HepG2 (cell line): ENCODE measurements around the gene ELAVL2. TPM values are rescaled to one million over a fixed set of nuclear protein-coding genes. Genes with fewer than 3 reads are reported as not detected.

ENCODE experiments used
- ATAC-seq: fragments of 200-7000 bp; cut with Tn5 transposase; 3 replicates; pipeline ENCODE4 v1.9.1; 2020; ENCODE audit warnings: mild to moderate bottlenecking, moderate library complexity
- BruUV-seq: library from RNA; stranded (reverse); fragments of 400-500 nt; replicated peaks from 2 replicates; lab custom pipeline; 2021; lab: Mats Ljungman, UMichigan
- CTCF ChIA-PET: fragments of 300-600 bp; formaldehyde crosslinking; extraction: SDS; loops from one replicate; lab custom pipeline; 2021; ENCODE audit warnings: low total read pairs, inconsistent platforms, low intra/inter-chr PET ratio; lab: Yijun Ruan, JAX
- POLR2A ChIA-PET: fragments of 350-600 bp; sonication (Branson Sonifier 250); formaldehyde crosslinking; loops from one replicate; lab custom pipeline; 2020; ENCODE audit warnings: antibody characterized with exemption, inconsistent platforms; lab: Yijun Ruan, JAX
- DNase-seq: peaks from one replicate; pipeline ENCODE4 v3.0.0-alpha.2; 2015; ENCODE audit warnings: low spot score
- FAIRE-seq: peaks from 3 replicates; lab custom pipeline; 2011; peaks lifted over from hg19 to GRCh38; lab: Jason Lieb, UNC
- H2AFZ ChIP-seq: one replicate; pipeline ENCODE4 v1.6.1; 2011; ENCODE audit warnings: low read length, inconsistent platforms
- H3K27ac ChIP-seq: fragments of 300-600 bp; 3 replicates; pipeline ENCODE4 v1.8.0; 2011; ENCODE audit warnings: mixed run types, mild to moderate bottlenecking, mixed read lengths, low read length, inconsistent platforms; ENCODE audit not compliant: insufficient read depth; ENCODE audit errors: extremely low read length
- H3K27me3 ChIP-seq, 2 experiments: fragments of 200-600 bp in 1 of 2; 2 replicates in 1 of 2; 3 replicates in 1 of 2; pipeline versions ENCODE4 v1.6.0 to v1.8.0; 2011; ENCODE audit warnings: low read length in 2 of 2, mild to moderate bottlenecking in 2 of 2, moderate library complexity in 2 of 2, inconsistent platforms in 1 of 2; ENCODE audit not compliant: insufficient read depth in 2 of 2, control insufficient read depth in 1 of 2
- H3K36me3 ChIP-seq, 2 experiments: fragments of 200-600 bp in 1 of 2; replicated peaks in 1 of 2; 2 replicates in 1 of 2; 3 replicates in 1 of 2; pipeline versions ENCODE4 v1.5.1 to v1.8.0; 2011; ENCODE audit warnings: low read length in 2 of 2, inconsistent platforms in 1 of 2; ENCODE audit not compliant: insufficient read depth in 2 of 2, control insufficient read depth in 1 of 2
- H3K4me1 ChIP-seq: 2 replicates; pipeline ENCODE4 v1.5.1; 2012; ENCODE audit warnings: low read length, inconsistent platforms; ENCODE audit not compliant: insufficient read depth
- H3K4me2 ChIP-seq: 2 replicates; pipeline ENCODE4 v1.6.0; 2011; ENCODE audit warnings: low read depth, low read length, inconsistent platforms
- H3K4me3 ChIP-seq, 3 experiments: fragments of 200-600 bp in 1 of 3; sonication (generic), shearing (Covaris generic) in 1 of 3; replicated peaks in 1 of 3; 2 replicates each; pipeline ENCODE4 v1.5.1; 2011 to 2016; ENCODE audit warnings: low read length in 3 of 3, inconsistent platforms in 2 of 3, low read depth in 2 of 3, mild to moderate bottlenecking in 2 of 3, control low read depth in 1 of 3, mixed read lengths in 1 of 3; ENCODE audit not compliant: insufficient read depth in 1 of 3
- H3K79me2 ChIP-seq: one replicate; pipeline ENCODE4 v1.6.1; 2011; ENCODE audit warnings: low read length, inconsistent platforms; ENCODE audit not compliant: insufficient read depth
- H3K9ac ChIP-seq: 2 replicates; pipeline ENCODE4 v1.6.0; 2011; ENCODE audit warnings: mild to moderate bottlenecking, low read depth, low read length, inconsistent platforms; ENCODE audit not compliant: insufficient read depth
- H3K9me3 ChIP-seq: 2 replicates; pipeline ENCODE4 v1.5.1; 2012; ENCODE audit warnings: mild to moderate bottlenecking, low read length
- H4K20me1 ChIP-seq: 2 replicates; pipeline ENCODE4 v1.6.0; 2011; ENCODE audit warnings: inconsistent platforms, mild to moderate bottlenecking, low read length, moderate library complexity; ENCODE audit not compliant: insufficient read depth
- ELF3 ChIP-seq: IDR thresholded peaks from 2 replicates; pipeline ENCODE4 v1.6.1; 2016; ENCODE audit warnings: missing genetic modification reagents, missing compliant biosample characterization
- KLF16 ChIP-seq, 2 experiments: sonication (generic) in 1 of 2; formaldehyde crosslinking in 1 of 2; IDR thresholded peaks; 2 replicates each; pipeline versions ENCODE4 v1.6.1 to v1.8.0; 2016 to 2023; ENCODE audit warnings: missing genetic modification reagents in 2 of 2, missing compliant biosample characterization in 1 of 2
- NFIB ChIP-seq: sonication (generic); formaldehyde crosslinking; IDR thresholded peaks from 2 replicates; pipeline ENCODE4 v1.9.0; 2021; ENCODE audit warnings: missing genetic modification reagents, mild to moderate bottlenecking, borderline replicate concordance
- SP5 ChIP-seq: IDR thresholded peaks from 2 replicates; pipeline ENCODE4 v1.6.1; 2016; ENCODE audit warnings: low read depth, borderline replicate concordance
- ZBTB21 ChIP-seq: sonication (generic); formaldehyde crosslinking; IDR thresholded peaks from 2 replicates; pipeline ENCODE4 v1.4.0; 2020; ENCODE audit warnings: missing genetic modification reagents
- ZNF660 ChIP-seq: sonication (generic); formaldehyde crosslinking; IDR thresholded peaks from 2 replicates; pipeline ENCODE4 v1.5.1; 2020; ENCODE audit warnings: mild to moderate bottlenecking, low read depth, missing genetic modification reagents, borderline replicate concordance
- ZNF792 ChIP-seq: IDR thresholded peaks from 2 replicates; pipeline ENCODE4 v1.6.1; 2016
- ZSCAN12 ChIP-seq: sonication (generic); formaldehyde crosslinking; IDR thresholded peaks from 2 replicates; pipeline ENCODE4 v1.9.0; 2021; ENCODE audit warnings: mild to moderate bottlenecking, missing genetic modification reagents
- WGBS: methylation state at CpG from one replicate; pipeline ENCODE4 v1.1.6; 2017; ENCODE audit warnings: low lambda C conversion rate; 5-methylcytosine and 5-hydroxymethylcytosine counted together
- in situ Hi-C: cut with HindIII; loops from 2 replicates; pipeline ENCODE4 v1.10.0; 2017; ENCODE audit warnings: low pct_unique_long_range_greater_than_20kb; ENCODE audit not compliant: extremely low pct_ligation_motif_present
- intact Hi-C: fragments of 100-400 bp; cut with micrococcal nuclease; formaldehyde crosslinking; loops from one replicate; pipeline ENCODE4 v1.10.0; 2022; ENCODE audit not compliant: unreplicated experiment
- polyA plus RNA-seq, 8 experiments: library from polyadenylated mRNA; depleted of rRNA in 3 of 8; stranded (reverse) in 7 of 8; unstranded in 1 of 8; fragments of >200 nt; fragmentation: Illumina TruSeq in 4 of 8; extraction: Trizol in 4 of 8; gene quantifications; 2 replicates each; pipeline versions ENCODE4 v1.2.1 to v1.2.3, GENCODE V29; 2011 to 2016; ENCODE audit warnings: low read depth in 4 of 8, missing spikeins in 1 of 8, mixed read lengths in 1 of 8; ENCODE audit not compliant: insufficient read depth in 1 of 8
- total RNA-seq, 5 experiments: library from RNA; depleted of rRNA; stranded (reverse); fragments of >200 nt; fragmentation: Illumina TruSeq; extraction: Trizol; gene quantifications; 2 replicates each; pipeline ENCODE4 v1.2.3, GENCODE V29; 2016; ENCODE audit warnings: low read depth in 1 of 5

Gene ELAVL2
- total and polyA plus RNA-seq, 2 of the 13 experiments (the other 11 are each of a cell fraction or from before 2014, with no cell fraction given) = not detected

GRCh38 chr9:23821375-23822181 is 4.5 kb downstream of the ELAVL2 start:
- H3K27me3 ChIP-seq = peaks cover 0 to 11% of the 10 kb centered on the region in 2 experiments; a peak in 3 of 5 replicates
- no peak for ATAC-seq
- DNase-seq = no peak

GRCh38 chr9:23820451-23821374 is 5.3 kb downstream of the ELAVL2 start:
- TF ChIP-seq ZNF792 (CRISPR knock-in tag) (no peak), NFIB (CRISPR knock-in tag) (no peak), ZSCAN12 (CRISPR knock-in tag) (no peak), ZNF660 (CRISPR knock-in tag) (no peak), SP5 (CRISPR knock-in tag) (no peak), ZBTB21 (no peak)
- in situ Hi-C loops (no loop called here), intact Hi-C loops (no loop called here)
- Histone ChIP-seq H3K79me2 (no peaks in the 10 kb centered on the region), H3K9me3 (no peaks in the 10 kb centered on the region), H3K36me3 (no peaks in the 10 kb centered on the region), H3K27ac (no peak overlapping the region), H4K20me1 (no peaks in the 10 kb centered on the region), H3K9ac (no peak overlapping the region), H2AFZ (no peak overlapping the region), H3K4me3 (no peak overlapping the region), H3K27me3 (peaks cover 0 to 10% of the 10 kb centered on the region in 2 experiments; a peak in 3 of 5 replicates), H3K4me2 (no peak overlapping the region), H3K4me1 (no peaks in the 10 kb centered on the region)
- CTCF ChIA-PET = no interaction called here
- no peak for FAIRE-seq
- no peak for DNase-seq
- WGBS = 86% methylated on average over 74 of the region's 80 CpGs
- ATAC-seq = no peak
- BruUV-seq = no TSS peak
- POLR2A ChIA-PET = no interaction called here

More at GRCh38 chr9:23821375-23822181, 4.5 kb downstream of the ELAVL2 start:
- no peak for TF ChIP-seq ELF3 (CRISPR knock-in tag)
- no peak for TF ChIP-seq KLF16 (CRISPR knock-in tag; IDR thresholded peaks at IDR 0.05)
- H2AFZ ChIP-seq = no peak overlapping the region
- H3K27ac ChIP-seq = no peak overlapping the region
- H3K4me1 ChIP-seq = no peaks in the 10 kb centered on the region
- 59% methylated on average over 21 of the region's 97 CpGs for WGBS
- no peak overlapping the region for H3K4me2 ChIP-seq
- no peaks in the 10 kb centered on the region for H3K79me2 ChIP-seq
- no peaks in the 10 kb centered on the region for H3K36me3 ChIP-seq
- BruUV-seq = no TSS peak
- FAIRE-seq = no peak
- POLR2A ChIA-PET = no interaction called here
- in situ Hi-C loops = no loop called here
- CTCF ChIA-PET = no interaction called here
- H3K4me3 ChIP-seq = no peak overlapping the region
- intact Hi-C loops = no loop called here
- H4K20me1 ChIP-seq = no peaks in the 10 kb centered on the region
- no peak overlapping the region for H3K9ac ChIP-seq
- no peaks in the 10 kb centered on the region for H3K9me3 ChIP-seq
